H9 (cell line): ENCODE results near the gene DHRS1. TPM values are rescaled to one million over a fixed set of nuclear protein-coding genes. Genes with fewer than 3 reads are reported as not detected.

Experiments
- DNase-seq: peaks from one replicate; pipeline ENCODE4 v3.0.0-alpha.2; 2017
- H2AFZ ChIP-seq: one replicate; pipeline ENCODE4 v1.6.1; 2013; ENCODE audit warnings: mild to moderate bottlenecking, low read length, control low read depth, moderate library complexity
- H2AK5ac ChIP-seq: 2 replicates; pipeline ENCODE4 v1.6.1; 2013; ENCODE audit warnings: low read length, control low read depth, mixed read lengths; ENCODE audit not compliant: insufficient read length
- H2BK120ac ChIP-seq: one replicate; pipeline ENCODE4 v1.6.1; 2013; ENCODE audit warnings: low read depth, mild to moderate bottlenecking, low read length, control low read depth, inconsistent platforms; ENCODE audit not compliant: poor library complexity, severe bottlenecking
- H2BK12ac ChIP-seq: 2 replicates; pipeline ENCODE4 v1.6.1; 2013; ENCODE audit warnings: low read length, control low read depth, mixed read lengths, low read depth; ENCODE audit not compliant: insufficient read length
- H2BK15ac ChIP-seq: 2 replicates; pipeline ENCODE4 v1.6.1; 2013; ENCODE audit warnings: low read depth, low read length, control low read depth
- H2BK20ac ChIP-seq: one replicate; pipeline ENCODE4 v1.6.1; 2013; ENCODE audit warnings: low read depth, mild to moderate bottlenecking, low read length, control low read depth, inconsistent platforms; ENCODE audit not compliant: poor library complexity, severe bottlenecking
- H2BK5ac ChIP-seq: 2 replicates; pipeline ENCODE4 v1.6.1; 2013; ENCODE audit warnings: low read length, control low read depth, mixed read lengths; ENCODE audit not compliant: insufficient read length
- H3K14ac ChIP-seq: 2 replicates; pipeline ENCODE4 v1.6.1; 2013; ENCODE audit warnings: low read length, control low read depth; ENCODE audit not compliant: insufficient read depth
- H3K18ac ChIP-seq: 2 replicates; pipeline ENCODE4 v1.6.1; 2013; ENCODE audit warnings: low read depth, mild to moderate bottlenecking, mixed read lengths, low read length, control low read depth; ENCODE audit not compliant: insufficient read length
- H3K23ac ChIP-seq: 2 replicates; pipeline ENCODE4 v1.6.1; 2013; ENCODE audit warnings: low read length, control low read depth, mixed read lengths, low read depth; ENCODE audit not compliant: insufficient read length
- H3K23me2 ChIP-seq: 2 replicates; pipeline ENCODE4 v1.6.1; 2013; ENCODE audit warnings: low read depth, mild to moderate bottlenecking, mixed read lengths, low read length, control low read depth; ENCODE audit not compliant: insufficient read length, poor library complexity, severe bottlenecking
- H3K27ac ChIP-seq: 2 replicates; pipeline ENCODE4 v1.5.1; 2013; ENCODE audit warnings: low read length, control low read depth, mixed read lengths, low read depth; ENCODE audit not compliant: insufficient read length
- H3K27me3 ChIP-seq: 2 replicates; pipeline ENCODE4 v1.6.1; 2013; ENCODE audit warnings: low read length, control low read depth, inconsistent platforms; ENCODE audit not compliant: insufficient read depth
- H3K4ac ChIP-seq: 2 replicates; pipeline ENCODE4 v1.6.1; 2013; ENCODE audit warnings: low read depth, mild to moderate bottlenecking, control low read depth, inconsistent platforms, low read length, moderate library complexity
- H3K4me1 ChIP-seq: 2 replicates; pipeline ENCODE4 v1.6.1; 2013; ENCODE audit warnings: low read length, control low read depth, inconsistent platforms; ENCODE audit not compliant: insufficient read depth
- H3K4me2 ChIP-seq: 2 replicates; pipeline ENCODE4 v1.6.1; 2013; ENCODE audit warnings: low read length, control low read depth, mixed read lengths; ENCODE audit not compliant: insufficient read length, insufficient read depth
- H3K56ac ChIP-seq: 2 replicates; pipeline ENCODE4 v1.6.1; 2013; ENCODE audit warnings: low read depth, mild to moderate bottlenecking, mixed read lengths, low read length, control low read depth; ENCODE audit not compliant: insufficient read length
- H3K79me1 ChIP-seq: 2 replicates; pipeline ENCODE4 v1.6.1; 2013; ENCODE audit warnings: low read depth, mild to moderate bottlenecking, moderate library complexity, low read length, control low read depth, inconsistent platforms; ENCODE audit not compliant: insufficient read depth, poor library complexity, severe bottlenecking
- H3K79me2 ChIP-seq: 2 replicates; pipeline ENCODE4 v1.6.1; 2013; ENCODE audit warnings: low read length, control low read depth, inconsistent platforms; ENCODE audit not compliant: insufficient read depth
- H3K9ac ChIP-seq: 2 replicates; pipeline ENCODE4 v1.6.1; 2013; ENCODE audit warnings: low read length, control low read depth, mixed read lengths; ENCODE audit not compliant: insufficient read length; ENCODE audit errors: extremely low read depth
- H3K9me3 ChIP-seq: one replicate; pipeline ENCODE4 v1.6.1; 2013; ENCODE audit warnings: low read depth, low read length, inconsistent platforms; ENCODE audit not compliant: control insufficient read depth
- H3T11ph ChIP-seq: one replicate; pipeline ENCODE4 v1.6.1; 2013; ENCODE audit warnings: mild to moderate bottlenecking, low read length, control low read depth, inconsistent platforms
- H4K20me1 ChIP-seq: one replicate; pipeline ENCODE4 v1.6.1; 2013; ENCODE audit not compliant: control insufficient read depth, insufficient read length, insufficient read depth
- H4K5ac ChIP-seq: 2 replicates; pipeline ENCODE4 v1.6.1; 2013; ENCODE audit warnings: low read depth, mild to moderate bottlenecking, mixed read lengths, low read length, control low read depth; ENCODE audit not compliant: insufficient read length
- H4K8ac ChIP-seq: replicated peaks from 2 replicates; pipeline ENCODE4 v1.6.1; 2013; ENCODE audit warnings: low read length, control low read depth, mixed read lengths, low read depth; ENCODE audit not compliant: insufficient read length
- H4K91ac ChIP-seq: 2 replicates; pipeline ENCODE4 v1.6.1; 2013; ENCODE audit warnings: low read depth, mild to moderate bottlenecking, moderate library complexity, mixed read lengths, low read length, control low read depth; ENCODE audit not compliant: insufficient read length
- H3K27ac Mint-ChIP-seq, 3 experiments: 2 replicates in 2 of 3; 3 replicates in 1 of 3; pipeline ENCODE4 v1.8.0; 2020 to 2021; ENCODE audit warnings: mixed read lengths in 3 of 3, mild to moderate bottlenecking in 1 of 3, moderate library complexity in 1 of 3
- H3K27me3 Mint-ChIP-seq: 2 replicates; pipeline ENCODE4 v1.8.0; 2021; ENCODE audit warnings: low read depth, mild to moderate bottlenecking, moderate library complexity, mixed read lengths
- H3K36me3 Mint-ChIP-seq, 3 experiments: 2 replicates in 2 of 3; 3 replicates in 1 of 3; pipeline ENCODE4 v1.8.0; 2020 to 2021; ENCODE audit warnings: low read depth in 3 of 3, mixed read lengths in 3 of 3; ENCODE audit not compliant: insufficient read depth in 1 of 3
- H3K4me1 Mint-ChIP-seq, 2 experiments: 2 replicates each; pipeline ENCODE4 v1.8.0; 2020; ENCODE audit warnings: mixed read lengths in 2 of 2
- H3K4me3 Mint-ChIP-seq, 2 experiments: 2 replicates in 1 of 2; 3 replicates in 1 of 2; pipeline ENCODE4 v1.8.0; 2020 to 2021; ENCODE audit warnings: mild to moderate bottlenecking in 2 of 2, mixed read lengths in 2 of 2, moderate library complexity in 1 of 2
- H3K9me3 Mint-ChIP-seq, 2 experiments: 2 replicates in 1 of 2; 3 replicates in 1 of 2; pipeline ENCODE4 v1.8.0; 2020; ENCODE audit warnings: mild to moderate bottlenecking in 2 of 2, mixed read lengths in 2 of 2, moderate library complexity in 1 of 2
- CTCF ChIP-seq: fragments of 200-600 bp; sonication (generic); conservative IDR thresholded peaks from 3 replicates; pipeline ENCODE4 v1.8.0; 2021; ENCODE audit warnings: antibody characterized with exemption, mild to moderate bottlenecking
- WGBS: extraction: QIAGEN DNeasy Blood & Tissue Kit; methylation state at CpG from one replicate; pipeline ENCODE4 v1.1.7; 2013; ENCODE audit warnings: missing lambda C conversion rate, low lambda C conversion rate, mixed read lengths; ENCODE audit not compliant: insufficient read length; ENCODE audit errors: extremely low coverage; 5-methylcytosine and 5-hydroxymethylcytosine counted together
- total RNA-seq: library from RNA; stranded (reverse); gene quantifications from 2 replicates; pipeline ENCODE4 v1.2.1, GENCODE V29; 2021

DHRS1 gene
- total RNA-seq, 1 experiment from 2014 or later, result 19.1 TPM

- Mint-ChIP-seq H3K27ac (peak within 1 kb of the TSS in 1 of 3 experiments; percentile 77; a peak in 2 of 7 replicates), H3K4me1 (peaks cover 5 to 6% of the 10 kb centered on the region in 2 experiments; a peak in 3 of 4 replicates), H3K27me3 (peaks cover 4% of the 10 kb centered on the region), H3K4me3 (no peak within 1 kb of the TSS; a peak in 1 of 5 replicates), H3K9me3 (no peaks in the 10 kb centered on the region), H3K36me3 (peaks cover 17 to 52% (median 32%) of the 10 kb centered on the region in 3 experiments)
- no peak within 1 kb of the TSS for H2AFZ ChIP-seq
- H3K9ac ChIP-seq, result no peak within 1 kb of the TSS
- no peak within 1 kb of the TSS for H2BK20ac ChIP-seq
- DNase-seq, result no peak
- H2BK15ac ChIP-seq, result no peak within 1 kb of the TSS
- H3K23ac ChIP-seq, result no peak within 1 kb of the TSS
- H3K4me1 ChIP-seq, result no peaks in the 10 kb centered on the region
- H4K5ac ChIP-seq, result no peak within 1 kb of the TSS
- no peak within 1 kb of the TSS for H3K18ac ChIP-seq
- no peaks in the 10 kb centered on the region for H3K79me1 ChIP-seq
- no peak within 1 kb of the TSS for H2AK5ac ChIP-seq
- no peak within 1 kb of the TSS for H3K4me2 ChIP-seq
- no peak within 1 kb of the TSS for H3T11ph ChIP-seq
- H4K91ac ChIP-seq, result no peak within 1 kb of the TSS
- WGBS, result no CpG with 5 or more reads among the region's 5 CpGs
- no peaks in the 10 kb centered on the region for H3K9me3 ChIP-seq
- no peak for TF ChIP-seq CTCF
- no peak within 1 kb of the TSS for H4K8ac ChIP-seq
- H4K20me1 ChIP-seq, result no peaks in the 10 kb centered on the region
- H3K56ac ChIP-seq, result no peak within 1 kb of the TSS
- H3K14ac ChIP-seq, result no peak within 1 kb of the TSS
- no peaks in the 10 kb centered on the region for H3K27me3 ChIP-seq
- no peaks in the 10 kb centered on the region for H3K79me2 ChIP-seq
- H3K4ac ChIP-seq, result no peak within 1 kb of the TSS
- H2BK120ac ChIP-seq, result no peak within 1 kb of the TSS
- H3K23me2 ChIP-seq, result no peaks in the 10 kb centered on the region
- H2BK12ac ChIP-seq, result no peak within 1 kb of the TSS
- no peak within 1 kb of the TSS for H3K27ac ChIP-seq
- H2BK5ac ChIP-seq, result no peak within 1 kb of the TSS
Observed at GRCh38 chr14:24309538-24310264, 10.1 kb upstream of the DHRS1 start, which contains the start of gene LTB4R2. TSS of gene LTB4R2 (plus strand) at chr14:24310140. CDS start at chr14:24310665, 525 bp downstream.
